ENCODE data around the gene ASB10.

Gene ASB10

DNA sequence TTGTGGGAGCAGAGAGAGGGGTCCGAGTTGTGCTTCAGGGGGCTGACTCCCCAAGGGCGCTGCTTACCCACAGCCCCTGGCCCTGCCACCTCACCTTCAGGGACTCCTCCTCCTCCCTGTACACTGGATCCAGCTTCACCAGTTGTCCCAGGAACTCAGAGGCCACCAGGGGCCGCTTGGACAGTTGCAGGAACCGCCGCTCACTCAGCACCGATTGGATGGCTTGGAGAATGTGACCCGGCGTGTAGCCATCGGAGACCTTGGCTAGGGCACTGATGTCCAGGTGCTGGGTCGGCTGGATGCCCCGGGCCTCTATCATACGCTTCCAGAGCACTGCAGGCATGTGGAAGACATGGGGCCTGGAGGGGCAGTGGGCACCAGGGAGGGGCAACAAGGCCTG is 4.5 kb upstream of the ASB10 start:
- H3K9ac ChIP-seq (ENCODE audit: low read length): no peak overlapping the region
- no peak overlapping the region for H2AFZ ChIP-seq (ENCODE audit: low read depth, low read length)
- H3K27me3 ChIP-seq (ENCODE audit: low read depth, low read length): peaks cover 93% of the 10 kb centered on the region

DNA sequence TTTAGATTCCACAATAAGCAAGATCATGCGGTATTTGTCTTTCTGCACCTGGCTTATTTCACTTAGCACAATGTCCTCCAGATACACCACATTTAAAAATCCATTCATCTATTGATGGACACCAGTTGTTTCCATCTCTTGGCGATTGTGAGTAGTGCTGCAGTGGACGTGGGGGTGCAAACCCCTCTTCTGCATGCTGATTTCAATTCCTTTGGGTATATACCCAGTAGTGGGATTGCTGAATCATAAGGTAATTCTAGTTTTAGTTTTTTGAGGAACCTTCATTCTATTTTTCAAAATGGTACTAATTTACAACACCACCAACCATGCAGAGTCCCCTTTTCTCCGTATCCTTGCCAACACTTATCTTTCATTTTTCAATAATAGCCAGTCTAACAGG is 2.0 kb upstream of the ASB10 start:
- peak overlapping the region; percentile 62 for H3K4me2 ChIP-seq (ENCODE audit: low read length)
- H3K9ac ChIP-seq (ENCODE audit: low read length): no peak overlapping the region
- TF ChIP-seq, protein P1, sequence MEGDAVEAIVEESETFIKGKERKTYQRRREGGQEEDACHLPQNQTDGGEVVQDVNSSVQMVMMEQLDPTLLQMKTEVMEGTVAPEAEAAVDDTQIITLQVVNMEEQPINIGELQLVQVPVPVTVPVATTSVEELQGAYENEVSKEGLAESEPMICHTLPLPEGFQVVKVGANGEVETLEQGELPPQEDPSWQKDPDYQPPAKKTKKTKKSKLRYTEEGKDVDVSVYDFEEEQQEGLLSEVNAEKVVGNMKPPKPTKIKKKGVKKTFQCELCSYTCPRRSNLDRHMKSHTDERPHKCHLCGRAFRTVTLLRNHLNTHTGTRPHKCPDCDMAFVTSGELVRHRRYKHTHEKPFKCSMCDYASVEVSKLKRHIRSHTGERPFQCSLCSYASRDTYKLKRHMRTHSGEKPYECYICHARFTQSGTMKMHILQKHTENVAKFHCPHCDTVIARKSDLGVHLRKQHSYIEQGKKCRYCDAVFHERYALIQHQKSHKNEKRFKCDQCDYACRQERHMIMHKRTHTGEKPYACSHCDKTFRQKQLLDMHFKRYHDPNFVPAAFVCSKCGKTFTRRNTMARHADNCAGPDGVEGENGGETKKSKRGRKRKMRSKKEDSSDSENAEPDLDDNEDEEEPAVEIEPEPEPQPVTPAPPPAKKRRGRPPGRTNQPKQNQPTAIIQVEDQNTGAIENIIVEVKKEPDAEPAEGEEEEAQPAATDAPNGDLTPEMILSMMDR (IDR thresholded peaks at IDR 0.05; ENCODE audit: low read depth, low read length): no peak
- peak; percentile 64; the same call in 1 of the 2 replicates for TF ChIP-seq EZH2phosphoT487 (IDR thresholded peaks at IDR 0.05; ENCODE audit: low read depth)
- H4K20me1 ChIP-seq (ENCODE audit: insufficient read depth, low read length): peaks cover 70% of the 10 kb centered on the region
- no peaks in the 10 kb centered on the region for H3K36me3 ChIP-seq (replicated peaks; ENCODE audit: low read depth, low read length)
- peak overlapping the region; percentile 31 for H3K4me3 ChIP-seq (ENCODE audit: low read length)
- H3K79me2 ChIP-seq (ENCODE audit: low read length): no peaks in the 10 kb centered on the region
- H3K27ac ChIP-seq (ENCODE audit: low read length): no peak overlapping the region
- no peak overlapping the region for H2AFZ ChIP-seq (ENCODE audit: low read depth, low read length)
- H3K4me1 ChIP-seq (ENCODE audit: low read length): peaks cover 32% of the 10 kb centered on the region
- no peaks in the 10 kb centered on the region for H3K9me3 ChIP-seq (ENCODE audit: insufficient read depth, low read length)
- peaks cover 84% of the 10 kb centered on the region for H3K27me3 ChIP-seq (ENCODE audit: low read depth, low read length)

More for the DNA sequence above, 4.5 kb upstream of the ASB10 start:
- Histone ChIP-seq H3K4me2 (ENCODE audit: low read length) (no peak overlapping the region), H4K20me1 (ENCODE audit: insufficient read depth, low read length) (peaks cover 75% of the 10 kb centered on the region), H3K4me3 (ENCODE audit: low read length) (no peak overlapping the region), H3K79me2 (ENCODE audit: low read length) (no peaks in the 10 kb centered on the region), H3K4me1 (ENCODE audit: low read length) (peaks cover 32% of the 10 kb centered on the region), H3K27ac (ENCODE audit: low read length) (no peak overlapping the region), H3K9me3 (ENCODE audit: insufficient read depth, low read length) (no peaks in the 10 kb centered on the region), H3K36me3 (replicated peaks; ENCODE audit: low read depth, low read length) (no peaks in the 10 kb centered on the region)
- TF ChIP-seq, protein P1 (IDR thresholded peaks at IDR 0.05; ENCODE audit: low read depth, low read length): no peak
- TF ChIP-seq EZH2phosphoT487 (IDR thresholded peaks at IDR 0.05; ENCODE audit: low read depth): no peak

DNA sequence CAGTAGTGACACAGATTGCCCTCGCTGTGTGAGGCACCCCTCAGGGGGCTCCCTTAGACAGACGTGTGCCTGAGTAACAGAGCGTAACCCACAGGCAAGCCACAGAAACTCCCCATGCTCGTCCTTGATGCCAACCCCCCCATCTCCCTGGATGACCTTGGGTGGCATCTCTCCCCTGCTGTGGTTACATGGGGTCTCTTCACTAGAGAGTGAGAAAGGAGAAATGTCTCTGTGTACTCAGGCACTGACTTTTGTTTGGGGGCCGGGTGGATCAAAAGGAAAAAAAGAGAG is 1.1 kb upstream of the ASB10 start:
- Histone ChIP-seq H4K20me1 (ENCODE audit: insufficient read depth, low read length) (peaks cover 67% of the 10 kb centered on the region), H3K27ac (ENCODE audit: low read length) (no peak overlapping the region), H2AFZ (ENCODE audit: low read depth, low read length) (no peak overlapping the region), H3K79me2 (ENCODE audit: low read length) (no peaks in the 10 kb centered on the region), H3K4me3 (ENCODE audit: low read length) (peak overlapping the region; percentile 31; the same call in 1 of the 2 replicates), H3K4me2 (ENCODE audit: low read length) (peak overlapping the region; percentile 62), H3K9me3 (ENCODE audit: insufficient read depth, low read length) (no peaks in the 10 kb centered on the region), H3K4me1 (ENCODE audit: low read length) (peaks cover 32% of the 10 kb centered on the region), H3K9ac (ENCODE audit: low read length) (no peak overlapping the region), H3K27me3 (ENCODE audit: low read depth, low read length) (peaks cover 79% of the 10 kb centered on the region), H3K36me3 (replicated peaks; ENCODE audit: low read depth, low read length) (no peaks in the 10 kb centered on the region)
- TF ChIP-seq, protein P1 (IDR thresholded peaks at IDR 0.05; ENCODE audit: low read depth, low read length): no peak
- no peak for TF ChIP-seq EZH2phosphoT487 (IDR thresholded peaks at IDR 0.05; ENCODE audit: low read depth)

DNA sequence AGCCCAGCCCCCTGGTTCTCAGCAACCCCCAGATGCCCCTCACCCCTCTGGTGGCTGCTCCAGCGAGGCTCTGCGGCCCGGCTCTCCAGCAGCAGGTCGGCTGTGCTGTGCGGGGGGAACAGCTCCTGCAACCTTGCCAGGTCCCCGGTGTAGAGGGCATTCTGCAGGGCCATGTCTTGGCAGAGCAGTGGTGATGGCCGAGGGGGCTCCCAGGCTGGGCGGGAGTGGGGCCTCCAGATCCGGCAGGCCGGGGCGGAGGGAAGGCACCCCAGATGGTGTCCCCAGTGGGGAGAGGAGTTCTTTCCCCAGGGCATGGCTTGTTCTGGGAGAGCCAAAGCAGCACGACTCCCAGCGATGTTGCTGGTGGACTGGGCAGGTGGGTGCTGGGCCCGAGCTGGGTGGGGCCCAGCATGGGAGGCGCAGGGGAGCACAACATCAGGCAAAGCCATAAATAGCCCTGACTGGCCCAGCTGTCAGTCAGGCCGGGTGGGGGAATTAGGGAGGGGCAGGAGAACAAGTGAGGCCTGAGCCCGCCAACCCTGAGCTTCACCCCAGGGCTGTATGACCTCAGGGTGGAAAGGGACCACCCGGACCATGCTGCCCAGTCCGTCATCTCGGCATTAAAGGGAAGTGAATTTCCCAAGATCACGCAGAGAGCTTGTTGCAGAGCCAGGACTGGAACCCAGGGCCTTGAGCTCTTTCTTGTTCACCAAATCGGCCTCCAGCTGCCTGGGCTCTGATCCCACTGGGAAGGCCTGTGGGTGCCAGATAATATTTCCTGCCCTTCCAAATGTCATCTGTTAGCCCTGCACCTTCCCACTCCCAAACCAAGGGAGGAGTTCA is 580 bp upstream of the ASB10 start:
- no peak overlapping the region for H3K27ac ChIP-seq (ENCODE audit: low read length)
- peak overlapping the region; percentile 31; the same call in 1 of the 2 replicates for H3K4me3 ChIP-seq (ENCODE audit: low read length)
- H3K9me3 ChIP-seq (ENCODE audit: insufficient read depth, low read length): no peaks in the 10 kb centered on the region
- H3K9ac ChIP-seq (ENCODE audit: low read length): no peak overlapping the region
- TF ChIP-seq EZH2phosphoT487 (IDR thresholded peaks at IDR 0.05; ENCODE audit: low read depth): no peak
- TF ChIP-seq, protein P1 (IDR thresholded peaks at IDR 0.05; ENCODE audit: low read depth, low read length): no peak
- no peaks in the 10 kb centered on the region for H3K36me3 ChIP-seq (replicated peaks; ENCODE audit: low read depth, low read length)
- H2AFZ ChIP-seq (ENCODE audit: low read depth, low read length): no peak overlapping the region
- peak overlapping the region; percentile 62 for H3K4me2 ChIP-seq (ENCODE audit: low read length)
- peaks cover 63% of the 10 kb centered on the region for H4K20me1 ChIP-seq (ENCODE audit: insufficient read depth, low read length)
- peaks cover 32% of the 10 kb centered on the region for H3K4me1 ChIP-seq (ENCODE audit: low read length)
- peaks cover 79% of the 10 kb centered on the region for H3K27me3 ChIP-seq (ENCODE audit: low read depth, low read length)
- no peaks in the 10 kb centered on the region for H3K79me2 ChIP-seq (ENCODE audit: low read length)

Measured in OCI-LY3 (cell line).